ENCODE measurements around the gene TRIM73.
"Not testable (repeated sequence)": the region's sequence is repeated elsewhere in the genome, so short reads cannot be mapped to it uniquely, and the experiment has no call there.

TRIM73 gene

GRCh38 chr7:75395329-75395728 is at the start of gene TRIM73:
TRIM73 (plus strand) TSS chr7:75395629; CDS start chr7:75398934, 3,305 bp downstream.
- DNase-seq (ENCODE audit: low read depth in 2 of 2): not testable (repeated sequence)

DNA sequence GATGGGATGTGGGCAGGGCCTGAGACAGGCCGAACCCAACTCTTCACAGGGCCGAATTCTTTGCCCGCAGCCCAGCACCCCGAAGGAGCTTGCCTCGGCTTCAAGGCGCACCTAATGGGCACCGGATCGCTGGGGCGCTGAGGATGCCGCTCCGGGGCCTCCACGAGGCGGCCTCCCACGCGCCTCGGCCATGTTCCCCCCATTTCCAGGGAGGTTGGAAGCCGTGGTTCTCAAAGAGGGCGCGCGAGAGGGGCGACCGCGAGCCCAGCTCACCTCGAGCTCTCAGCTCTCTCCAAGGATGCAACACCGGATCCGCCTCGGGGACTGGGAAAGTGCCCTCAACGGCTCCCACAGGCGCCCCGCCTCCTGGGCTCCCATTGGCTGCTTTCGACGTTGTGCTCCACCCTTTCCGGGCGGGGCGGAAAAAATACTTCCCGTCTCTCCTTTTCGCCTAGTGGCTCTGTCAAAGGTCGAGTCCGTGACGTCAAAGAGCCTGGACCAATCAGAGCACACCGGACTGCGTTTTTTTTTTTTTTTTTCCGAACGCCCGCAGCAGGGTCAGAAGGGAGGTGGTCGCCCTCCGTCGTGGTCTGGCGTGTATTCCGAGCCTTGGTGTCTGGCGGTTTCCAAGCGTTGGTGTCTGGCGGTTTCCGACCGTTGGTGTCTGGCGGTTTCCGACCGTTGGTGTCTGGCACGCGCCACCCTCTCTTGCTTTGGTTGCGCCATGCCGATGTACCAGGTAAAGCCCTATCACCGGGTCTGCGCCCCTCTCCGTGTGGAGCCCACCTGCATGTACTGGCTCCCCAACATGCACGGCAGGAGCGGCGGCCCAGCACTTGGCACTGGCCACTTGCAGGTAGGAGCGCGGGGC is 36.5 kb upstream of the TRIM73 start:
- DNase-seq (ENCODE audit: low read depth in 2 of 2): peak in 1 of 2 donors; percentile 1

- DNase-seq (ENCODE audit: low read depth in 2 of 2): not testable (repeated sequence)
Observed at GRCh38 chr7:75359542-75359848, 35.9 kb upstream of the TRIM73 start.

GRCh38 chr7:75364079-75364478 is 31.4 kb upstream of the TRIM73 start:
- not testable (repeated sequence) for DNase-seq (ENCODE audit: low read depth in 2 of 2)

DNA sequence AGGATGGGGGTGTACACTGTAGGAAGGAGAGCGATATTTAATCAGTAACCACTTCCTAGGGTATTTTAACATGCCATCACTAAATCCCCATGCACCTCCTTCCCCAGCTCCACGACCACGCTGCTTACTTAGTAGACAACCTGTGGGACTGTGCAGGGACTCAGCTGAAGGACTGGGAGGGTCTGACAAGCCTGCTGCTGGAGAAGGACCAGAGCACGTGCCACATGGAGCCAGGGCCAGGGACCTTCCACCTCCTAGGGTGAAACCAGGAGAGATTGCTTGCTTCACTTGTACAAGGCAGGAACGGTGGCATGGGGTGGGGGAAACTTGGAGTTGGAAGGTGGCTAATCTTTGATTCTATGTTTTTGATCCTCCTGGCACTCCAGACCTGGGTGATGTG is 28.8 kb upstream of the TRIM73 start:
- not testable (repeated sequence) for DNase-seq (ENCODE audit: low read depth in 2 of 2)

GRCh38 chr7:75367313-75367712 is 28.1 kb upstream of the TRIM73 start:
- DNase-seq (ENCODE audit: low read depth in 2 of 2): not testable (repeated sequence)

DNA sequence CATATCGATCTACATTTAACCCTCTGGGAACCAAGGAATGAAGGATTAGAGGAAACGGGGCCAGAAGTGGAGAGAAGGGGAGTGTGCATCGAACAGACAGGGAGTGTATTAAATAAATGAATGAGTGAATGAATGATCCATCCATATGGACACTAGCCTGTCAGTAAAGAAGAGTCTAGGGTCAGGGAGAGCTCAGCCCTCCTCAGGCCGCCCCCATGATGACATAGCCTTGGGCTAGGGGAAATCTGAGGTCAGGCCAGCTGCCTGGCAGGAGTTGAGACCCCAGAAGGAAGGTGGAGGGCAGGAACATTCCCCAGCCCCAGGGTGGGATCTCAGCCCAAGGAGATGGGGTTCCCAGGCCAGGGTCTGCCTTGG is 21.3 kb upstream of the TRIM73 start:
- not testable (repeated sequence) for DNase-seq (ENCODE audit: low read depth in 2 of 2)

DNA sequence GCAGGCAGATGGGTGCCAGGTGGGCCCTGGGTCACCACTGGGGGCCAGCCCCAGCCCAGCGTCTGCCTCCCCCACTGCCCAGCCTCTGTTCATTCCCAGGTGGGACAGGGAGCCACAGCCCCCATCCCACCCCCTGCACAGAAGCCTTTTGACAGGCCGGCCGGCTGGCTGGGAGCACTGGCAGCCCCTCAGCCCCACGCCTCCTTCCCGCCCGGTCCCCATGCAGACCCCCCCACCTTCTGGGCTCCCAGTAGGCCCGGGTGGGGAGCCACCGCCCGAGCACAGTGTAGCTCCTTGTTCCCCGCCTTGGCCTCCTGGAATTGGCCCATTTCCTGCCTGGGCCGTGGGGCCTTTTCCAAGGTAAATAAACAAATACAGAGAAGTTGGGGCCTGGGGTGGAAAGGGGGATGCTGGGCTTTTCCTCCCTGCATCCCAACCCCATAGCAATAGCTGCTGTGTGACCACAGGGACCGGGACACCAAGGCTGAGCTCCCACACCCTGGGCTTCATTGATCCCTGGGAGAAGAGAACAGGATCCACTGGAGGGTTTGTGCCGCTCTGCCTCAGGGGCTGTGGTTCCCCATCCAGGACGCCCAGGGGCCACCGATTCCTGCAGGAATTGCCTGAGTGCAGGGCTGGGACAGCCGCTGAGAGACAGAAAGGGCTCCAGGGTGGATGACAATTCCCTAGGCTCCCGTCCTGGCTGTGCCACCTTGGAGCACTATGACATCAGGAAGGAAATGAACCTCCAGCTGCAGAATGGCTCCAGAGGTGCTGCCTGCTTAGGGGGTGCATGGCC is 20.7 kb upstream of the TRIM73 start:
- DNase-seq (ENCODE audit: low read depth in 2 of 2): not testable (repeated sequence)

- not testable (repeated sequence) for DNase-seq (ENCODE audit: low read depth in 2 of 2)
Observed at GRCh38 chr7:75393194-75393593, 2.2 kb upstream of the TRIM73 start.

DNA sequence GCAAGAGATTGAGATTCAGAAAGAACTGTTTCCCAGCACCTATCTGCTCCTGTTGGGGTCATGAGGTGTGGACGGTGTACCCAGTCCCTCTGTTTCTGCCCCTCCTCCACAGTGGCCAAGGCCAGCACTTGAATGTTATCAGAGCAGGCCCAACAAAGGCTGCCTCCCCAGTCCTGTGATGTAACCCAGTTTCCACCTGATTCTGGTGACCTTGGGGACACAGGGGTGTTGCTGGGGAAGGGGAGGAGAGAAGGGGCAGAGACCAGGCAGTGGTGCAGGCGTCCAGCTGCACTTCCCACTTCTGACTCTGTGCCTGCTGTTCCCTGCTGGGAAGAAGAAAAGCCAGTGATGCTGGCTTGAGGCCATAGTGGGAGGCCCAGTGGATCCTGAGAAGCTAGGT is 2.4 kb downstream of the TRIM73 start:
- not testable (repeated sequence) for DNase-seq (ENCODE audit: low read depth in 2 of 2)

DNA sequence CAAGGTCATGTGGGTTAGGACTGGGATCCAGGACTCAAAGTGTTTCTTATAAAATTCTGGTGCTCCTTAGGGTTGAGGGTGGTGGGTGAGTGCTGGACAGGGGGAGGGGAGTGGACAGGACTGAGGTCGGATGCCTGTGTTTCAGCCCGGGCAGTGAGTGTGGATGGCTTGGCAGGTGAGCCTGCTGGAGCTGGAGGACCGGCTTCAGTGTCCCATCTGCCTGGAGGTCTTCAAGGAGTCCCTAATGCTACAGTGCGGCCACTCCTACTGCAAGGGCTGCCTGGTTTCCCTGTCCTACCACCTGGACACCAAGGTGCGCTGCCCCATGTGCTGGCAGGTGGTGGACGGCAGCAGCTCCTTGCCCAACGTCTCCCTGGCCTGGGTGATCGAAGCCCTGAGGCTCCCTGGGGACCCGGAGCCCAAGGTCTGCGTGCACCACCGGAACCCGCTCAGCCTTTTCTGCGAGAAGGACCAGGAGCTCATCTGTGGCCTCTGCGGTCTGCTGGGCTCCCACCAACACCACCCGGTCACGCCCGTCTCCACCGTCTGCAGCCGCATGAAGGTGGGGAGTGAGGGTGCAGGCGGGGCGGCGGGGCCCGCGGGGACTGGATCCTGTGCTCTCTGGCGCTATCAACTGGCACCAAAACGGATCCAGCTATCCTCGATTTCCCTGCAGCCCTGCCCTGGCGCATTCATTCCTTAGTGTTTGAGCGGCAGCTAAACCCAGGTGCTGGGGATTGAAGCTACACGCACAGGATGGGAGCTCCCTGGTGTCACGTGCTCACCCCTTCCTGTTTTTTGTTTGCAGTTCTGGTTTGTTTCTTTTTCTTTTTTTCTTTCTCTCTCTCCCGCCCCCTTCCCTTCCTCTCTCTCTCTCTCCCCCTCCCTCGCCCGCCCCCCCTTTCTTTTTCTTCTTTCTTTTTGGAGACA is 3.6 kb downstream of the TRIM73 start:
- not testable (repeated sequence) for DNase-seq (ENCODE audit: low read depth in 2 of 2)

GRCh38 chr7:75400575-75400974 is 5.1 kb downstream of the TRIM73 start:
- not testable (repeated sequence) for DNase-seq (ENCODE audit: low read depth in 2 of 2)

DNA sequence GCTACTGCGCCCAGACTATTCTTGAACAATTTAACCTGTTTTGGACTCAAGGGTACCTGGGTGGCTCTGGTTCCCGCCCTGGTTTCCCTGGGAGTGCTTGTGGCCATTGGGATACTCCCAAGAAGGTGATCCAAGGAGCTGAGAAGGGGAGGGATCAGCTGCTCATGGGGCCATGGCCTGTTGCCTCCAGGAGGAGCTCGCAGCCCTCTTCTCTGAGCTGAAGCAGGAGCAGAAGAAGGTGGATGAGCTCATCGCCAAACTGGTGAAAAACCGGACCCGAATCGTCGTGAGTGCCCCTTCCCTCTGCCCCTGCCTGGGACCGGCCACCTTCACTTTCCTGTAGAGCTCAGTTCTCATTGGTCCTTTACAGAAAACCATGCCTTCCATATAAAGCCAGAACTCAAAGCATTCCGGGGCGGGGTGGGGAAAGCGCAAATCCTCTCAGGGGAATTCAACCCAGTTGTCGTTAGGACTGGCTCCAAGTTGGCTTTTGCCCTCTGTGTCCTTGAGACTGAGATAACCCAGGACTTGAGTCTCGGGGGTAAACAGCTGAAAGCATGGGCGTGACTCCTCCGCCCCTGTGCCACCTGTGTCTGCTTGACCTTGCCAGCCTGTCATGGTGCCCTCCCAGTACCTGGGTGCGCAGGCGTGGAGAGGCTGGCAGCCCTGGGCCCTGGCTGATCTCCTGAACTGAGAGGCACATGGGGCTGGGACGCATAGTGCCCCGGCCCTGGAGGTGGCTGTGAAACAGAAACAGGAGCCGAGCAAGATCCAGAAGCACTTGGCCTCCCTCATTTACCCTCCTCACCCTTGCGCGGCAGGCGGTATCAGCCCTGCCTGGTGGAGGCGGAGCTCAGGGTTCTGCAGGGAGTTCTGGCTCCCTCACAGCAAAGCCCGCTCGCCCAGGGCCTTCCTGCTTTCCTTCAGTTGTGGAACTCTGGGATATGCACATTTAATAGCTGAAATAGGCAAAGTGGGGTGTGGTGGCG is 8.3 kb downstream of the TRIM73 start:
- not testable (repeated sequence) for DNase-seq (ENCODE audit: low read depth in 2 of 2)

DNA sequence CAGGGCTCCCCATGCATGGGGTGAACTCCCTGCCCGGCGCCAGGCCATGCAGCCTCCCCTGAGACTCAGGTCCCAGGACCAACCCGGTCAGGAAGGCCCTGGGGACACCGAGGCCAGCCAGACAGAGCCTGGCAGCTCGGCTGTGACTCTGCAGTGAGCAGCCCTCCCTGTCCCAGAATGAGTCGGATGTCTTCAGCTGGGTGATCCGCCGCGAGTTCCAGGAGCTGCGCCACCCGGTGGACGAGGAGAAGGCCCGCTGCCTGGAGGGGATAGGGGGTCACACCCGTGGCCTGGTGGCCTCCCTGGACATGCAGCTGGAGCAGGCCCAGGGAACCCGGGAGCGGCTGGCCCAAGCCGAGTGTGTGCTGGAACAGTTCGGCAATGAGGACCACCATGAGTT is 9.2 kb downstream of the TRIM73 start:
- not testable (repeated sequence) for DNase-seq (ENCODE audit: low read depth in 2 of 2)

DNA sequence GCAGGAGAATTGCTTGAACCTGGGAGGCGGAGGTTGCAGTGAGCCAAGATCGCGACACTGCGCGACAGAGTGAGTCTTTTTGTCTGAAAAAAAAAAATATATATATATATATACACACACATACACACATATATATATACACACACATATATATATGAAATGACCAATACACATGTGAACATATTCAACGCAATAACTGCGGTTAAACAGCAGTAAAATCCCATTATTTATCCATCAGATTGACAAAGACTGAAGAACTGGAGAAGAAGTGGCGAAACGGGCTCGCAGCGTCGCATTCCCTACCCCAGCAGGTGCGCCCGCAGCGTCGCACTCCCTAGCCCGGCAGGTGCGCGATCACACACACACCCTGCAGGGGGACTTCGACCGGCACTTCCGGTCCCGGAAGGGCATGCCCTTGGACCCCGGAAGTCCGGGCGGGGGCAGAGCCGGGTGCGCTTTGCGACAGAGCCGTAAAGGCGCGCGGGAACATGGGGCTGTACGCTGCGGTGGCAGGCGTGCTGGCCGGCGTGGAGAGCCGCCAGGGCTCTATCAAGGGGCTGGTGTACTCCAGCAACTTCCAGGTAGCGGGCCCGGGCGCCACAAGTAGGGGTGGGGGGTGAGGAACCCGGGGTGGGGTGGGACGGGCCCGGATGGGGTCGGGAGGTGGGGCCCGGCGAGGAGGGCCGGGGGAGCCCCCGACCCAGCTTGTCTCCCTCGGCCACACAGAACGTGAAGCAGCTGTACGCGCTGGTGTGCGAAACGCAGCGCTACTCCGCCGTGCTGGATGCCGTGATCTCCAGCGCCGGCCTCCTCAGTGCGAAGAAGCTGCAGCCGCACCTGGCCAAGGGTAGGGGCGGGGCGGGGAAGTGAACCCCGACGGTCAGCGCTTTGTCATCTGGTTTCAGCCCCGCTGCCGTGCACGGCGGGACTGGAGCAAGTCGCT is 14.7 kb downstream of the TRIM73 start:
- DNase-seq (ENCODE audit: low read depth in 2 of 2): not testable (repeated sequence)

GRCh38 chr7:75410823-75411173 is 15.4 kb downstream of the TRIM73 start:
- DNase-seq (ENCODE audit: low read depth in 2 of 2): not testable (repeated sequence)

DNA sequence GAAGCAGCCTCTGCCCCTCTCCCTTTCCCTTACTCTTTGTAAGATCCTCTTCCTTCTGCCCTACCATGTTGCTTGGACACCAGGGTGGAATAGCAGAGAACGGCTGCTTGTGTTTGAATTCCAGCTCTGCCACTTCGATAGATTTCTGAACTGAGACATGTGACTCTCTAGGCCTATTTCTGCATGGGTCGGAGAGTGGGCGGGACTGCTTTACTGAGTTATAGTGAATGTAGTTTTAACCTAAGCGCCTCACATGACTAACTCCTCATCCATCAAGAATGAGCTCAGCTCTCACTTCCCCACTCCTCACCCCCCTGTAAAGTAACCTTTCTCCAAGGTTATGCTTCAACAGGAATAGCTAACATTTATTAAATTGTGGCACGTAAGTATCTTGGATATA is 18.8 kb downstream of the TRIM73 start:
- DNase-seq (ENCODE audit: low read depth in 2 of 2): not testable (repeated sequence)

DNA sequence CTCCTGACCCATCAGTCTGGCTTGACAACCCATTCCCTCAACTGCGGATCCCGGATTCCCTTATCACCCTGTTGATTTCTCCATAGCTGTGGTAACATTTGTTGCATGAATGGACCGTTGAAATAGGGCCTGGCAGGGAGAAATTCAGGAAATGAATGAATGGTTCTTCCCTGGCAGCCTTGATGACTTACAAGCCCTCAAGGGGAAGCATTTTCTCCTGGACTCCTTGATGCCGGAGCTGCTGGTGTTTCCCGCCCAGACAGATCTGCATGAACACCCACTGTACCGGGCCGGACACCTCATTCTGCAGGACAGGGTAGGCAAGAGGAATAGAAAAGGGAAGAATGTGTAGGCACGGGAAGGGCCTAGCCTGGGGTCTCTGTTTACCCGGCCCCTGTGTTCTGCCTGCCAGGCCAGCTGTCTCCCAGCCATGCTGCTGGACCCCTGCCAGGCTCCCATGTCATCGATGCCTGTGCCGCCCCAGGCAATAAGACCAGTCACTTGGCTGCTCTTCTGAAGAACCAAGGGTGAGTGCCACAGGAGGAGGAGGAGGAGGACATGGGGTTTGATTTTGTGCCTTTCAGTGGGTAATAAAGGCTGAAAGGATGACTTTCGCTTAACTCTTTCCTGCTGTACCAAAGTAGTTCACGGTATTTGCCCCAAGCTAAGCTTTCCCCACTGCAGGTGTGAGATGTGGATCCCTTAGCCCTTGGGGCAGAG is 19.4 kb downstream of the TRIM73 start:
- not testable (repeated sequence) for DNase-seq (ENCODE audit: low read depth in 2 of 2)

DNA sequence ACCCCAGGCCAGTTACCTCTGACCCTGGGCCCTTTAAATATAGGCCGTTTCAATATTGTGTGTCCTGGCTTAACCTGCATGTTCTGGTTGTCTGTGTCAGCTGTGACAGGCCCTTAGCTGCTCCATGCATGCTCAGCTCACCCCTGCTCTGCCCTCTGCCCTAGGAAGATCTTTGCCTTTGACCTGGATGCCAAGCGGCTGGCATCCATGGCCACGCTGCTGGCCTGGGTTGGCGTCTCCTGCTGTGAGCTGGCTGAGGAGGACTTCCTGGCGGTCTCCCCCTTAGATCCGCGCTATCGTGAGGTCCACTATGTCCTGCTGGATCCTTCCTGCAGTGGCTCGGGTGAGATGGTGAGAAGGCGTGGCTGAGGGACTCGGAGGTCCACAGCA is 20.0 kb downstream of the TRIM73 start:
- DNase-seq (ENCODE audit: low read depth in 2 of 2): not testable (repeated sequence)
